Measurements from ENCODE around the gene VWA7.
A peak's percentile ranks its signal among the peaks of the same experiment; 100 is the strongest.

The VWA7 gene

GRCh38 chr6:31727717-31728671, 49.1 kb downstream of the VWA7 start:
- DNase-seq = no peak

GRCh38 chr6:31727034-31727716, 50.0 kb downstream of the VWA7 start:
- DNase-seq = peak; percentile 44

- DNase-seq = no peak
These were observed 51.4 kb downstream of the VWA7 start for GRCh38 chr6:31725502-31726350.

- DNase-seq = no peak
These were observed 53.0 kb downstream of the VWA7 start for GRCh38 chr6:31723980-31724691.

- no peak for DNase-seq
These were observed 53.7 kb downstream of the VWA7 start, which contains the start of gene MPIG6B for GRCh38 chr6:31723245-31723979. Gene MPIG6B (plus strand): TSS chr6:31723373. CDS start chr6:31723384, 11 bp downstream.

GRCh38 chr6:31722173-31722572, 55.0 kb downstream of the VWA7 start:
- no peak for DNase-seq

- no peak for DNase-seq
These were observed 55.6 kb downstream of the VWA7 start, which contains the start of gene LY6G6C for GRCh38 chr6:31721351-31722020. Gene LY6G6C (minus strand): TSS chr6:31721746. CDS start chr6:31721679, 67 bp downstream.

GRCh38 chr6:31720196-31720770, 56.8 kb downstream of the VWA7 start:
- no peak for DNase-seq

- DNase-seq = no peak
These were observed 58.1 kb downstream of the VWA7 start for GRCh38 chr6:31719001-31719400.

- no peak for DNase-seq
These were observed 58.9 kb downstream of the VWA7 start for GRCh38 chr6:31718265-31718664.

- DNase-seq = no peak
These were observed 59.5 kb downstream of the VWA7 start for GRCh38 chr6:31717499-31718222.
